Liver (tissue), 3 donors: ENCODE results near the gene DDX39A.

Experiments
- FOXA1 ChIP-seq: IDR thresholded peaks from 2 replicates; pipeline ENCODE4 v1.6.1; 2016; ENCODE audit warnings: antibody characterized with exemption
- GABPA ChIP-seq, 2 donors: IDR thresholded peaks in 1 of 2; conservative IDR thresholded peaks in 1 of 2; 2 replicates each; pipeline ENCODE4 v1.6.1; 2016; ENCODE audit warnings: antibody characterized with exemption in 2 of 2, mild to moderate bottlenecking in 1 of 2, moderate library complexity in 1 of 2
- HNF4A ChIP-seq, 2 donors: conservative IDR thresholded peaks; 2 replicates each; pipeline ENCODE4 v1.6.1; 2016; ENCODE audit warnings: antibody characterized with exemption in 2 of 2, mild to moderate bottlenecking in 2 of 2
- MAX ChIP-seq: IDR thresholded peaks from 2 replicates; pipeline ENCODE4 v1.6.1; 2016; ENCODE audit warnings: antibody characterized with exemption
- TAF1 ChIP-seq: conservative IDR thresholded peaks from 2 replicates; pipeline ENCODE4 v1.6.1; 2016; ENCODE audit warnings: antibody characterized with exemption, mild to moderate bottlenecking
- TF ChIP-seq, protein P1 (sequence below): fragments of 150-350 bp; IDR thresholded peaks from 2 replicates; pipeline ENCODE4 v1.5.1; 2017; ENCODE audit warnings: improper control_type of control experiment, low read depth, low read length; ENCODE audit not compliant: missing input control
- TF ChIP-seq, protein P2 (sequence below): IDR thresholded peaks from 2 replicates; pipeline ENCODE4 v1.6.1; 2016; ENCODE audit warnings: antibody characterized with exemption, mild to moderate bottlenecking
- TF ChIP-seq, protein P3 (sequence below): IDR thresholded peaks from 2 replicates; pipeline ENCODE4 v1.6.1; 2016; ENCODE audit warnings: antibody characterized with exemption
- donor health status: healthy.
- donor health status: healthy.

DNA sequence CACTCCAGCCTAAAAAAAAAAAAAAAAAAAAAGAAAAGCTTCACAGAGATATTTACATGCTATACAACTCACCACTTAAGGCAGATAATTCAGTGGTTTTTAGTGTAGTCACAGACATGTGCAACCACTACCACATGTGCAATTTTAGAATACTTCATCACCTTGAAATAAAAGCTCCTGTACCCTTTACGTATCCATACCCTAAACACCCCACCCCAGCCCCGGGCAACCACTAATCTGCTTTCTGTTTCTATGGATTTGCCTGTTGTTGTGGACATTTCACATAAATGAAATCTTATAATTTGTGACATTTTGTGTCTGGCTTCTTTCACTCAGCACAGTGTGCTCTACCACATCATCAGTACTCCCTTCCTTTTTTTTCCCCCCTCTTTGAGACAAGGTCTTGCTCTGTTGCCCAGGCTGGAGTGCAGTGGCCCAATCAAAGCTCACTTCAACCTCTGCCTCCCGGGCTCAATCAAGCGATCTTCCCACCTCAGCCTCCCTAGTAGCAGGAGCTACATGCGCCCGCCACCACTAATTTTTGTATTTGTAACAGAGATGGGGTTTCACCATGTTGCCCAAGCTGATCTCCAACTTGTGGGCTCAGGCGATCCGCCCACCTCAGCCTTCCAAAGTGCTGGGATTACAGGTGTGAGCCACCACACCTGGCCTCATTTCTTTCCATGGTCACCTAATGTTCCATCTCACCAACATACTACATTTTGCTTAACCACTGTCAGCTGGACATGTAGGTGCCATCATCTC is 4.0 kb downstream of the DDX39A start:
- no peak for TF ChIP-seq MAX
- TF ChIP-seq, protein P1, sequence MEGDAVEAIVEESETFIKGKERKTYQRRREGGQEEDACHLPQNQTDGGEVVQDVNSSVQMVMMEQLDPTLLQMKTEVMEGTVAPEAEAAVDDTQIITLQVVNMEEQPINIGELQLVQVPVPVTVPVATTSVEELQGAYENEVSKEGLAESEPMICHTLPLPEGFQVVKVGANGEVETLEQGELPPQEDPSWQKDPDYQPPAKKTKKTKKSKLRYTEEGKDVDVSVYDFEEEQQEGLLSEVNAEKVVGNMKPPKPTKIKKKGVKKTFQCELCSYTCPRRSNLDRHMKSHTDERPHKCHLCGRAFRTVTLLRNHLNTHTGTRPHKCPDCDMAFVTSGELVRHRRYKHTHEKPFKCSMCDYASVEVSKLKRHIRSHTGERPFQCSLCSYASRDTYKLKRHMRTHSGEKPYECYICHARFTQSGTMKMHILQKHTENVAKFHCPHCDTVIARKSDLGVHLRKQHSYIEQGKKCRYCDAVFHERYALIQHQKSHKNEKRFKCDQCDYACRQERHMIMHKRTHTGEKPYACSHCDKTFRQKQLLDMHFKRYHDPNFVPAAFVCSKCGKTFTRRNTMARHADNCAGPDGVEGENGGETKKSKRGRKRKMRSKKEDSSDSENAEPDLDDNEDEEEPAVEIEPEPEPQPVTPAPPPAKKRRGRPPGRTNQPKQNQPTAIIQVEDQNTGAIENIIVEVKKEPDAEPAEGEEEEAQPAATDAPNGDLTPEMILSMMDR = no peak
- no peak for TF ChIP-seq FOXA1
- TF ChIP-seq TAF1 = no peak
- TF ChIP-seq GABPA (IDR thresholded peaks at IDR 0.05 in 1 of 2, conservative IDR thresholded peaks at IDR 0.05 in 1 of 2) = no peak
- TF ChIP-seq, protein P2, sequence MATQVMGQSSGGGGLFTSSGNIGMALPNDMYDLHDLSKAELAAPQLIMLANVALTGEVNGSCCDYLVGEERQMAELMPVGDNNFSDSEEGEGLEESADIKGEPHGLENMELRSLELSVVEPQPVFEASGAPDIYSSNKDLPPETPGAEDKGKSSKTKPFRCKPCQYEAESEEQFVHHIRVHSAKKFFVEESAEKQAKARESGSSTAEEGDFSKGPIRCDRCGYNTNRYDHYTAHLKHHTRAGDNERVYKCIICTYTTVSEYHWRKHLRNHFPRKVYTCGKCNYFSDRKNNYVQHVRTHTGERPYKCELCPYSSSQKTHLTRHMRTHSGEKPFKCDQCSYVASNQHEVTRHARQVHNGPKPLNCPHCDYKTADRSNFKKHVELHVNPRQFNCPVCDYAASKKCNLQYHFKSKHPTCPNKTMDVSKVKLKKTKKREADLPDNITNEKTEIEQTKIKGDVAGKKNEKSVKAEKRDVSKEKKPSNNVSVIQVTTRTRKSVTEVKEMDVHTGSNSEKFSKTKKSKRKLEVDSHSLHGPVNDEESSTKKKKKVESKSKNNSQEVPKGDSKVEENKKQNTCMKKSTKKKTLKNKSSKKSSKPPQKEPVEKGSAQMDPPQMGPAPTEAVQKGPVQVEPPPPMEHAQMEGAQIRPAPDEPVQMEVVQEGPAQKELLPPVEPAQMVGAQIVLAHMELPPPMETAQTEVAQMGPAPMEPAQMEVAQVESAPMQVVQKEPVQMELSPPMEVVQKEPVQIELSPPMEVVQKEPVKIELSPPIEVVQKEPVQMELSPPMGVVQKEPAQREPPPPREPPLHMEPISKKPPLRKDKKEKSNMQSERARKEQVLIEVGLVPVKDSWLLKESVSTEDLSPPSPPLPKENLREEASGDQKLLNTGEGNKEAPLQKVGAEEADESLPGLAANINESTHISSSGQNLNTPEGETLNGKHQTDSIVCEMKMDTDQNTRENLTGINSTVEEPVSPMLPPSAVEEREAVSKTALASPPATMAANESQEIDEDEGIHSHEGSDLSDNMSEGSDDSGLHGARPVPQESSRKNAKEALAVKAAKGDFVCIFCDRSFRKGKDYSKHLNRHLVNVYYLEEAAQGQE = no peak
- no peak for TF ChIP-seq HNF4A (conservative IDR thresholded peaks at IDR 0.05)
- TF ChIP-seq, protein P3, sequence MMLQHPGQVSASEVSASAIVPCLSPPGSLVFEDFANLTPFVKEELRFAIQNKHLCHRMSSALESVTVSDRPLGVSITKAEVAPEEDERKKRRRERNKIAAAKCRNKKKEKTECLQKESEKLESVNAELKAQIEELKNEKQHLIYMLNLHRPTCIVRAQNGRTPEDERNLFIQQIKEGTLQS = no peak
